Hematopoietic multipotent progenitor cell treated with erythropoietin and hydrocortisone succinate and interleukin-3 and kit ligand, for 4 days (in vitro differentiated cells): Measurements from ENCODE around the gene ZNF423.
A peak's percentile ranks its signal among the peaks of the same experiment; 100 is the strongest.

Source experiments
- DNase-seq: peaks from one replicate; pipeline ENCODE4 v3.0.0-alpha.2; 2015

The ZNF423 gene

GRCh38 chr16:49593424-49594040 is 262.4 kb downstream of the ZNF423 start:
- DNase-seq = no peak

- DNase-seq = peak; percentile 67
Measured at GRCh38 chr16:49592546-49593423, 263.1 kb downstream of the ZNF423 start.

- DNase-seq = no peak
Measured at GRCh38 chr16:49590166-49590871, 265.6 kb downstream of the ZNF423 start.

- no peak for DNase-seq
Measured at GRCh38 chr16:49589544-49590031, 266.3 kb downstream of the ZNF423 start.

- DNase-seq = no peak
Measured at GRCh38 chr16:49588729-49589384, 267.1 kb downstream of the ZNF423 start.

- no peak for DNase-seq
Measured at GRCh38 chr16:49588026-49588425, 267.9 kb downstream of the ZNF423 start.

- DNase-seq = no peak
Measured at GRCh38 chr16:49587511-49587910, 268.4 kb downstream of the ZNF423 start.

- DNase-seq = no peak
Measured at GRCh38 chr16:49586466-49587450, 269.2 kb downstream of the ZNF423 start.

GRCh38 chr16:49585143-49585832 is 270.6 kb downstream of the ZNF423 start:
- DNase-seq = no peak

- DNase-seq = no peak
Measured at GRCh38 chr16:49583911-49584310, 272.0 kb downstream of the ZNF423 start.

- no peak for DNase-seq
Measured at GRCh38 chr16:49581630-49582298, 274.1 kb downstream of the ZNF423 start.

- no peak for DNase-seq
Measured at GRCh38 chr16:49580751-49581303, 275.1 kb downstream of the ZNF423 start.

GRCh38 chr16:49578435-49579024 is 277.4 kb downstream of the ZNF423 start:
- DNase-seq = no peak

GRCh38 chr16:49578018-49578417 is 277.9 kb downstream of the ZNF423 start:
- no peak for DNase-seq

GRCh38 chr16:49576941-49577340 is 279.0 kb downstream of the ZNF423 start:
- no peak for DNase-seq

- DNase-seq = no peak
Measured at GRCh38 chr16:49576173-49576494, 279.8 kb downstream of the ZNF423 start.

GRCh38 chr16:49575346-49576172 is 280.4 kb downstream of the ZNF423 start:
- DNase-seq = peak; percentile 14

GRCh38 chr16:49574826-49575225 is 281.1 kb downstream of the ZNF423 start:
- DNase-seq = no peak

GRCh38 chr16:49567950-49568349 is 288.0 kb downstream of the ZNF423 start:
- DNase-seq = peak; percentile 3
